Testis (tissue), 3 donors: ENCODE results near the gene ARHGAP1. TPM values are rescaled to one million over a fixed set of nuclear protein-coding genes. Genes with fewer than 3 reads are reported as not detected.

Experiments used
- DNase-seq: peaks from one replicate; pipeline ENCODE4 v3.0.0-alpha.2; 2019
- H3K27ac ChIP-seq, 2 donors: fragments of 200-600 bp; sonication (generic); one replicate each; pipeline ENCODE4 v1.5.1; 2019
- H3K27me3 ChIP-seq: fragments of 200-600 bp; sonication (generic); one replicate; pipeline ENCODE4 v1.5.1; 2019
- H3K36me3 ChIP-seq: fragments of 200-600 bp; sonication (generic); one replicate; pipeline ENCODE4 v1.5.1; 2017; ENCODE audit warnings: low read depth; ENCODE audit errors: missing control alignments
- H3K4me1 ChIP-seq: fragments of 200-600 bp; sonication (generic); one replicate; pipeline ENCODE4 v1.5.1; 2019
- H3K4me3 ChIP-seq, 2 donors: fragments of 200-600 bp; sonication (generic); one replicate each; pipeline ENCODE4 v1.5.1; 2017 to 2019
- H3K9me3 ChIP-seq: fragments of 200-600 bp; sonication (generic); one replicate; pipeline ENCODE4 v1.5.1; 2017
- CTCF ChIP-seq, 3 experiments: fragments of 450-650 bp in 2 of 3; fragments of 200-600 bp in 1 of 3; sonication (generic) in 1 of 3; IDR thresholded peaks; one replicate each; pipeline ENCODE4 v1.5.1; 2016 to 2019; ENCODE audit warnings: antibody characterized with exemption in 3 of 3, mild to moderate bottlenecking in 2 of 3, moderate library complexity in 1 of 3
- POLR2A ChIP-seq: fragments of 450-650 bp; IDR thresholded peaks from one replicate; pipeline ENCODE4 v1.6.1; 2017; ENCODE audit warnings: antibody characterized with exemption, mild to moderate bottlenecking, moderate library complexity
- WGBS, 2 donors: methylation state at CpG; one replicate each; pipeline ENCODE4 v1.1.5; 2018; 5-methylcytosine and 5-hydroxymethylcytosine counted together
- intact Hi-C: fragments of 100-400 bp; cut with DNase I; formaldehyde crosslinking; loops from one replicate; pipeline ENCODE4 v1.15.1; 2023; ENCODE audit warnings: low total_unique reads
- polyA plus RNA-seq: library from polyadenylated mRNA; stranded (reverse); fragments of 350-450 nt; fragmentation: Illumina TruSeq; extraction: RNeasy Lipid Tissue Mini Kit (QIAGEN cat#74804); gene quantifications from one replicate; pipeline ENCODE4 v1.2.3, GENCODE V29; 2014; ENCODE audit warnings: low read depth, low replicate concordance; ENCODE audit not compliant: insufficient read depth
- total RNA-seq, 2 donors: library from RNA; depleted of rRNA; stranded (reverse); fragments of >200 nt; gene quantifications; one replicate each; pipeline ENCODE4 v1.2.3, GENCODE V29; 2016

ARHGAP1 gene
- total and polyA plus RNA-seq, 3 donors from 2014 or later = 39.7 to 68.9 (median 50.2) TPM

GRCh38 chr11:46668480-46669085 lies 31.8 kb downstream of the ARHGAP1 start:
- Histone ChIP-seq H3K4me3 (no peak overlapping the region), H3K27me3 (no peaks in the 10 kb centered on the region), H3K4me1 (peaks cover 38% of the 10 kb centered on the region), H3K36me3 (no peaks in the 10 kb centered on the region), H3K27ac (peak overlapping the region; percentile 63 to 66), H3K9me3 (no peaks in the 10 kb centered on the region)
- WGBS, 2 donors = 91 to 94% methylated on average over 12 of the region's 12 CpGs
- intact Hi-C loops = no loop called here
- no peak for DNase-seq
- TF ChIP-seq CTCF (IDR thresholded peaks at IDR 0.05) (no peak), POLR2A (no peak)

GRCh38 chr11:46667043-46667481 lies 33.4 kb downstream of the ARHGAP1 start:
- Histone ChIP-seq H3K36me3 (no peaks in the 10 kb centered on the region), H3K27me3 (no peaks in the 10 kb centered on the region), H3K4me3 (no peak overlapping the region), H3K27ac (peak overlapping the region; percentile 6 to 26), H3K9me3 (no peaks in the 10 kb centered on the region), H3K4me1 (peaks cover 38% of the 10 kb centered on the region)
- intact Hi-C loops = no loop called here
- TF ChIP-seq POLR2A (no peak), CTCF (IDR thresholded peaks at IDR 0.05) (no peak)
- no peak for DNase-seq
- WGBS, 2 donors = 45 to 56% methylated on average over 2 of the region's 2 CpGs

GRCh38 chr11:46666516-46666915 lies 33.9 kb downstream of the ARHGAP1 start:
- 36 to 42% methylated on average over 5 of the region's 5 CpGs for WGBS, 2 donors
- DNase-seq = no peak
- H3K9me3 ChIP-seq = no peaks in the 10 kb centered on the region
- H3K36me3 ChIP-seq = no peaks in the 10 kb centered on the region
- peaks cover 38% of the 10 kb centered on the region for H3K4me1 ChIP-seq
- no peaks in the 10 kb centered on the region for H3K27me3 ChIP-seq
- H3K4me3 ChIP-seq = no peak overlapping the region
- TF ChIP-seq POLR2A (no peak), CTCF (IDR thresholded peaks at IDR 0.05) (no peak)
- H3K27ac ChIP-seq = peak overlapping the region in 1 of 2 donors; percentile 6
- intact Hi-C loops = no loop called here

GRCh38 chr11:46665356-46665755 lies 35.1 kb downstream of the ARHGAP1 start:
- Histone ChIP-seq H3K27ac (peak overlapping the region; percentile 46 to 62), H3K9me3 (no peaks in the 10 kb centered on the region), H3K36me3 (no peaks in the 10 kb centered on the region), H3K4me1 (peaks cover 38% of the 10 kb centered on the region), H3K4me3 (no peak overlapping the region), H3K27me3 (no peaks in the 10 kb centered on the region)
- TF ChIP-seq CTCF (IDR thresholded peaks at IDR 0.05) (no peak), POLR2A (no peak)
- intact Hi-C loops = no loop called here
- no peak for DNase-seq
- WGBS, 2 donors = 100% methylated on average over 1 of the region's 1 CpG

GRCh38 chr11:46664612-46665011 lies 35.8 kb downstream of the ARHGAP1 start:
- peak; percentile 49 for DNase-seq
- no peaks in the 10 kb centered on the region for H3K27me3 ChIP-seq
- peak overlapping the region; percentile 46 to 62 for H3K27ac ChIP-seq
- H3K36me3 ChIP-seq = no peaks in the 10 kb centered on the region
- TF ChIP-seq POLR2A (no peak), CTCF (IDR thresholded peaks at IDR 0.05) (no peak)
- no peaks in the 10 kb centered on the region for H3K9me3 ChIP-seq
- intact Hi-C loops = no loop called here
- no peak overlapping the region for H3K4me3 ChIP-seq
- H3K4me1 ChIP-seq = peaks cover 34% of the 10 kb centered on the region
- 65 to 66% methylated on average over 6 of the region's 6 CpGs for WGBS, 2 donors
